IMR-90 (cell line): Measurements from ENCODE around the gene SPATA9. TPM values are rescaled to one million over a fixed set of nuclear protein-coding genes. Genes with fewer than 3 reads are reported as not detected.

Source experiments
- ATAC-seq: fragments of 200-7000 bp; cut with Tn5 transposase; 2 replicates; pipeline ENCODE4 v1.9.1; 2020; ENCODE audit warnings: low read depth, mild to moderate bottlenecking, moderate library complexity
- BruUV-seq: library from RNA; stranded (reverse); fragments of 400-500 nt; replicated peaks from 2 replicates; lab custom pipeline; 2021; lab: Mats Ljungman, UMichigan
- CTCF ChIA-PET: fragments of 300-600 bp; formaldehyde crosslinking; extraction: SDS; loops from one replicate; lab custom pipeline; 2021; ENCODE audit warnings: antibody characterized with exemption; lab: Yijun Ruan, JAX
- POLR2A ChIA-PET: fragments of 300-600 bp; sonication (Branson Sonifier 250); formaldehyde crosslinking; loops from one replicate; lab custom pipeline; 2022; ENCODE audit warnings: antibody characterized with exemption; ENCODE audit not compliant: unreplicated experiment; lab: Charles Lee
- DNase-seq: peaks from one replicate; pipeline ENCODE4 v3.0.0; 2013
- H2AFZ ChIP-seq: replicated peaks from 2 replicates; pipeline ENCODE3; 2013; ENCODE audit warnings: low read length, mild to moderate bottlenecking; ENCODE audit not compliant: poor library complexity
- H2AK5ac ChIP-seq: 2 replicates; pipeline ENCODE4 v1.6.1; 2013; ENCODE audit warnings: low read depth, low read length, inconsistent platforms
- H2AK9ac ChIP-seq: replicated peaks from 2 replicates; pipeline ENCODE3; 2013; ENCODE audit warnings: mild to moderate bottlenecking, low read depth, low read length, moderate library complexity; ENCODE audit not compliant: poor library complexity
- H2BK120ac ChIP-seq: 2 replicates; pipeline ENCODE4 v1.6.1; 2013; ENCODE audit warnings: low read depth, low read length, inconsistent platforms
- H2BK15ac ChIP-seq: 3 replicates; pipeline ENCODE4 v1.6.1; 2013; ENCODE audit warnings: low read depth, low read length, inconsistent platforms
- H2BK20ac ChIP-seq: 2 replicates; pipeline ENCODE4 v1.6.1; 2013; ENCODE audit warnings: low read depth, mild to moderate bottlenecking, inconsistent platforms, low read length, moderate library complexity
- H2BK5ac ChIP-seq: 2 replicates; pipeline ENCODE4 v1.6.1; 2013; ENCODE audit warnings: mild to moderate bottlenecking, low read depth, low read length, inconsistent platforms; ENCODE audit not compliant: poor library complexity, severe bottlenecking
- H3K14ac ChIP-seq: replicated peaks from 2 replicates; pipeline ENCODE4 v1.6.1; 2013; ENCODE audit warnings: low read depth, low read length, inconsistent platforms
- H3K18ac ChIP-seq: 2 replicates; pipeline ENCODE4 v1.6.1; 2013; ENCODE audit warnings: low read depth, low read length, control low read depth
- H3K23ac ChIP-seq: 2 replicates; pipeline ENCODE4 v1.6.1; 2013; ENCODE audit warnings: low read depth, low read length, inconsistent platforms
- H3K27ac ChIP-seq: 2 replicates; pipeline ENCODE4 v1.5.1; 2013; ENCODE audit warnings: mild to moderate bottlenecking, control low read depth, low read length; ENCODE audit not compliant: insufficient read depth
- H3K27me3 ChIP-seq: 2 replicates; pipeline ENCODE4 v1.6.1; 2013; ENCODE audit warnings: low read length; ENCODE audit not compliant: control insufficient read depth, insufficient read depth
- H3K36me3 ChIP-seq: 2 replicates; pipeline ENCODE4 v1.6.1; 2013; ENCODE audit warnings: low read length, mixed read lengths; ENCODE audit not compliant: control insufficient read depth, insufficient read depth
- H3K4ac ChIP-seq: 2 replicates; pipeline ENCODE4 v1.6.1; 2013; ENCODE audit warnings: low read depth, low read length, inconsistent platforms
- H3K4me1 ChIP-seq: 2 replicates; pipeline ENCODE4 v1.6.1; 2013; ENCODE audit warnings: low read length, mixed read lengths; ENCODE audit not compliant: control insufficient read depth, insufficient read depth
- H3K4me2 ChIP-seq: 2 replicates; pipeline ENCODE4 v1.6.1; 2013; ENCODE audit warnings: low read depth, mild to moderate bottlenecking, control low read depth, low read length, moderate library complexity
- H3K4me3 ChIP-seq: 2 replicates; pipeline ENCODE4 v1.5.1; 2013; ENCODE audit warnings: low read depth, mild to moderate bottlenecking, control low read depth, low read length, moderate library complexity; ENCODE audit not compliant: insufficient read depth
- H3K56ac ChIP-seq: 2 replicates; pipeline ENCODE4 v1.6.1; 2013; ENCODE audit warnings: low read length, inconsistent platforms; ENCODE audit not compliant: insufficient read depth; ENCODE audit errors: extremely low read depth
- H3K79me1 ChIP-seq, 2 experiments: 2 replicates each; pipeline ENCODE4 v1.6.1; 2013; ENCODE audit warnings: low read length in 2 of 2, inconsistent platforms in 1 of 2, low read depth in 1 of 2
- H3K9ac ChIP-seq: 2 replicates; pipeline ENCODE4 v1.6.1; 2013; ENCODE audit warnings: low read depth, low read length, control low read depth
- H3K9me1 ChIP-seq: 2 replicates; pipeline ENCODE4 v1.6.1; 2013; ENCODE audit warnings: low read length, inconsistent platforms; ENCODE audit not compliant: insufficient read depth
- H3K9me3 ChIP-seq: 2 replicates; pipeline ENCODE4 v1.6.1; 2013; ENCODE audit warnings: low read length; ENCODE audit not compliant: control insufficient read depth, insufficient read depth
- H4K20me1 ChIP-seq: 2 replicates; pipeline ENCODE4 v1.6.1; 2013; ENCODE audit warnings: low read length, inconsistent platforms; ENCODE audit not compliant: insufficient read depth
- H4K5ac ChIP-seq: 2 replicates; pipeline ENCODE4 v1.6.1; 2013; ENCODE audit warnings: mild to moderate bottlenecking, low read depth, low read length, control low read depth
- H4K8ac ChIP-seq, 2 experiments: 2 replicates each; pipeline ENCODE4 v1.6.1; 2013; ENCODE audit warnings: low read depth in 2 of 2, low read length in 2 of 2, control low read depth in 1 of 2, inconsistent platforms in 1 of 2
- H4K91ac ChIP-seq: 2 replicates; pipeline ENCODE4 v1.6.1; 2013; ENCODE audit warnings: low read depth, low read length, inconsistent platforms; ENCODE audit not compliant: insufficient read depth
- MAZ ChIP-seq: IDR thresholded peaks from 2 replicates; pipeline ENCODE4 v1.6.1; 2012; ENCODE audit warnings: low read depth, mild to moderate bottlenecking, low read length, improper control_type of control experiment, moderate library complexity, borderline replicate concordance
- RCOR1 ChIP-seq: IDR thresholded peaks from 2 replicates; pipeline ENCODE4 v1.6.1; 2012; ENCODE audit warnings: mild to moderate bottlenecking, low read length, improper control_type of control experiment; ENCODE audit not compliant: insufficient replicate concordance
- RFX5 ChIP-seq: IDR thresholded peaks from 2 replicates; pipeline ENCODE4 v1.8.0; 2012; ENCODE audit warnings: low read depth, mild to moderate bottlenecking, low read length, moderate library complexity
- WGBS, 2 experiments: methylation state at CpG; one replicate each; pipeline versions ENCODE4 v1.1.5 to v1.1.7; 2013; ENCODE audit warnings: missing lambda C conversion rate in 2 of 2; ENCODE audit not compliant: insufficient read length in 1 of 2; ENCODE audit errors: extremely low coverage in 2 of 2; 5-methylcytosine and 5-hydroxymethylcytosine counted together
- dilution Hi-C: fragments of 300-500 bp; cut with HindIII; formaldehyde crosslinking; loops from one replicate; pipeline ENCODE4 v1.14.3; 2018; ENCODE audit warnings: low sequenced_read_pairs; ENCODE audit not compliant: unreplicated experiment
- in situ Hi-C: fragments of 300-500 bp; cut with MboI; formaldehyde crosslinking; loops from 3 replicates; pipeline ENCODE4 v1.14.3; 2019; ENCODE audit warnings: low sequenced_read_pairs, inconsistent platforms, mixed read lengths
- intact Hi-C: fragments of 100-400 bp; cut with micrococcal nuclease; formaldehyde crosslinking; loops from 2 replicates; pipeline ENCODE4 v1.10.0; 2022
- polyA plus RNA-seq, 3 experiments: library from polyadenylated mRNA; depleted of rRNA; stranded (reverse); fragments of >200 nt; gene quantifications; 2 replicates each; pipeline ENCODE4 v1.2.3, GENCODE V29; 2012; ENCODE audit warnings: low replicate concordance in 1 of 3
- total RNA-seq: library from RNA; depleted of rRNA; stranded (reverse); fragments of >200 nt; gene quantifications from 2 replicates; pipeline ENCODE4 v1.2.3, GENCODE V29; 2012

Gene SPATA9
- total and polyA plus RNA-seq, 2 of the 4 experiments (the other 2 are of a cell fraction): 0.72 to 0.86 TPM

- H4K5ac ChIP-seq: peak overlapping the region; percentile 61; the same call in 1 of the 2 replicates
- H4K8ac ChIP-seq: peak overlapping the region; percentile 34 to 98; a peak in 3 of 4 replicates
- peak overlapping the region; percentile 1; the same call in 1 of the 2 replicates for H2AK5ac ChIP-seq
- in situ Hi-C loops: no loop called here
- H3K79me1 ChIP-seq: no peaks in the 10 kb centered on the region
- no peak overlapping the region; the same call in 1 of the 2 replicates for H3K27ac ChIP-seq
- peak overlapping the region; percentile 33; the same call in 1 of the 2 replicates for H3K9ac ChIP-seq
- peak overlapping the region; percentile 89 for H3K4me2 ChIP-seq
- peak overlapping the region; percentile 4; the same call in 1 of the 2 replicates for H3K18ac ChIP-seq
- BruUV-seq: no TSS peak
- no peaks in the 10 kb centered on the region for H3K27me3 ChIP-seq
- dilution Hi-C loops: no loop called here
- H3K9me1 ChIP-seq: no peaks in the 10 kb centered on the region
- peak overlapping the region; percentile 58; the same call in 1 of the 2 replicates for H3K4ac ChIP-seq
- CTCF ChIA-PET: no interaction called here
- no peak overlapping the region for H2BK20ac ChIP-seq
- H2AFZ ChIP-seq: peak overlapping the region; percentile 96
- no peaks in the 10 kb centered on the region for H3K9me3 ChIP-seq
- H2BK15ac ChIP-seq: peak overlapping the region; percentile 25; the same call in 1 of the 3 replicates
- 31% methylated on average over 2 of the region's 19 CpGs; no CpG with 5 or more reads in 1 of the 2 experiments for WGBS, 2 experiments
- no peaks in the 10 kb centered on the region for H4K20me1 ChIP-seq
- peaks cover 11% of the 10 kb centered on the region for H3K4me1 ChIP-seq
- ATAC-seq (no peak), DNase-seq (no peak)
- H3K36me3 ChIP-seq: no peaks in the 10 kb centered on the region
- H4K91ac ChIP-seq: peak overlapping the region; percentile 5; the same call in 1 of the 2 replicates
- TF ChIP-seq RCOR1: no peak
- no peak for TF ChIP-seq MAZ
- TF ChIP-seq RFX5: no peak
- H3K4me3 ChIP-seq: peak overlapping the region; percentile 43
- intact Hi-C loops: loop anchor here (1.0 kb wide), 1 partner anchor 64 kb away; the partner anchor contains the start of gene ARSK
- H3K14ac ChIP-seq: 0 out of 2 replicates have a peak overlapping the region, but pooled peaks have one; percentile 2
- H3K23ac ChIP-seq: peak overlapping the region; percentile 19; the same call in 1 of the 2 replicates
- no peak overlapping the region for H3K56ac ChIP-seq
- H2BK5ac ChIP-seq: no peak overlapping the region
- peak overlapping the region; percentile 33 for H2AK9ac ChIP-seq
- H2BK120ac ChIP-seq: peak overlapping the region; percentile 13; the same call in 1 of the 2 replicates
- POLR2A ChIA-PET: no interaction called here
Observed at GRCh38 chr5:95619514-95620029, 63.2 kb downstream of the SPATA9 start.
